HG02973 (cell line): ENCODE results near the gene SH3GL1.
"Not testable (repeated sequence)": the region's sequence is repeated elsewhere in the genome, so short reads cannot be mapped to it uniquely, and the experiment has no call there.

Experiments used
- ATAC-seq: cut with Tn5 transposase; IDR thresholded peaks from one replicate; pipeline ENCODE4 v1.9.1; 2021; ENCODE audit warnings: moderate library complexity; ENCODE audit not compliant: unreplicated experiment

SH3GL1 gene

GRCh38 chr19:4365791-4366665, 34.3 kb downstream of the SH3GL1 start:
- ATAC-seq, result no peak

DNA sequence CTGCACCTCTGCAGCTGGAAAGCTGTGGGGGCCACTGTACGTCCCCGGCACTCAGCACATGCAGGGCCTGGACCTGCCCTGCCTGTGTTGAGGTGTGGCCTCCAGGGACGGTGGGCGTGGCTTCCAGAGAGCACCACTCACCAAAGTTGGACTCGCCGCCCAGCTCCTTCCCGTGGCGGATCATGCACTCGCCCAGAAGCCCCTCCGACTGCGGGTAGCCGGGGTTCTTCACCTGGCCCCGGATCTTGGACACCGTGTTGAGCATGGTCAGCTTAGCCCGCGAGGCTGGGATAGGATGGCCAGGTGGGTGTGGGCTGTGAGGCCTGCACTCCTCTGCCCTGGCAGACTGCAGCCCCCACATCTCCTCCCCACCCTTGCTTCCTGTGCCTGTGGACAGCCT, 35.0 kb downstream of the SH3GL1 start:
- no peak for ATAC-seq

GRCh38 chr19:4363571-4364304, 36.6 kb downstream of the SH3GL1 start:
- ATAC-seq, result no peak

DNA sequence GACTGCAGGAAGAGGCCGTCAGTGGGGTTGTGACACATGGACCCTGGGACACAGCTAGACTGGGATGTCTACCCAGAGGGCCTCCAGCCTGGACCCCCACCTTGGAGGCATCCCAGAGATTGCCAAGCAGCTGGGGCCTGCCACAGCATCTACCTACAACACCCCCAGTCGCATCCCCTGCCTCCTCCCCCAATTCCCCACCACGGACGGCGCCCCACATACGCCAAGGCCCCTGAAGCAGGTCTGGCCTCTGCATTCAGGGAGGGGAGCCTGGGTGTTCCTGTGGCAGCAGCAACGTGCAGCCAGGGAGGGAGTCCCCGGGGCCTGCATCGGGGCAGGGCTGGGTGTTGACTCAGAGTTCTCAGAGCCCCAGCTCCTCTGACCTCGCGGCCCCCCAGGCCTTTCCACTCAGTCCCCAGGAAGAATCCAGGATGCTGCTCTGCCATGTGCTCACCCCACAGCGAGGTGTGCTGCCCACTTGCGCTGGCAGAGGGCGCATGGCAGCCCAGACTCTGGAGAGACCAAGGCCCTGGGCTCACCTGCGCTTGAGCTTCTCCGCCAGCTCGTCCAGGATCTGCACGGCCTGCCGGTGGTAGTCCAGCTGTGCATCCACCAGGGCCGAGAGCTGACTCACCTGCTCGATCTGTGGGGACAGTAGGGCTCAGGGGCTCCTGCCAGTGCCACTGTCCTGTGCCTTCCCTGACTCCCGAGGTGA, 37.4 kb downstream of the SH3GL1 start:
- no peak for ATAC-seq

GRCh38 chr19:4362101-4362828, 38.1 kb downstream of the SH3GL1 start:
- no peak for ATAC-seq

DNA sequence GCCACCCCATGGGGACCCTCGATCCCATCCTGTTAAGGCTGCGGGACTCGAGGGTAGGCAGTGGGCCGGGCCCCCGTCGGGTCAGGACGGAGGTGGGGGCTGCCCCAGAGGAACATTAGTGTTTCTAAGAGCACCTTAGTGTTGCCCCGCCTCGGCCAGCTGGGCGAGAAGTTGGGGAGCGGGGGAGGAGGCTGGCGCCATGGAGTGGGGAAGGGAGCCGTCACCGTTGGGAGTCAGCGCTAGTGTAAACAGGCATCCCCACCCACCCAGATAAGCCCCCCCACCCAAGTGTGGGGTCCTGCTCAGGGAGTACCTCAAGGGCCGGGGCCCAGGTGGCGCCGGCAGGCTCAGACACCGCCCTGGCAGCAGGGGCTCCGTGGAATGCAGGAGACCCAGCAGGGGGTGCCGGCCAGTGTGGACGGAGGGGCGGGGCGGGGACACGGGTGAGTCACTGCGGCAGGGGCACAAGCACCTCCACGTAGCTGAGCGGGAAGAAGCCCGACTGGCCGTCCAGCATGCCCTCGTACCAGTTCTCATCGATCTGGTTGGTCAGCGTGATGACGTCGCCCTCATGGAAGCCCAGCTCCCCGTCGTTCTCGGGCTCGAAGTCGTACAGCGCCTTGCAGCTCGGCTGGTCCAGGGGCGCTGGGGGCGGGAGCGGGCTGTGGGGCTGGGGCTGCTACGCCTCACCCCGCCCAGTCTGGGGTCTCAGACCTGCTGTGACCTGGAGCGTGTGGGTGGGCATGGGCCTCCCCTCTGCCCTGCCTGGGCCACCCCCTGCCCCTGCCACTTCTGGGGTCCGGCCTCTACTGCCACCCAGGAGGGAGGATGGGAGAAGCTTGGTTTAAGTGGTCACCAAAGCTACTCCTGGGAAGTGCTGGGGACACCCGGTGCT, 38.9 kb downstream of the SH3GL1 start:
- ATAC-seq, result no peak

DNA sequence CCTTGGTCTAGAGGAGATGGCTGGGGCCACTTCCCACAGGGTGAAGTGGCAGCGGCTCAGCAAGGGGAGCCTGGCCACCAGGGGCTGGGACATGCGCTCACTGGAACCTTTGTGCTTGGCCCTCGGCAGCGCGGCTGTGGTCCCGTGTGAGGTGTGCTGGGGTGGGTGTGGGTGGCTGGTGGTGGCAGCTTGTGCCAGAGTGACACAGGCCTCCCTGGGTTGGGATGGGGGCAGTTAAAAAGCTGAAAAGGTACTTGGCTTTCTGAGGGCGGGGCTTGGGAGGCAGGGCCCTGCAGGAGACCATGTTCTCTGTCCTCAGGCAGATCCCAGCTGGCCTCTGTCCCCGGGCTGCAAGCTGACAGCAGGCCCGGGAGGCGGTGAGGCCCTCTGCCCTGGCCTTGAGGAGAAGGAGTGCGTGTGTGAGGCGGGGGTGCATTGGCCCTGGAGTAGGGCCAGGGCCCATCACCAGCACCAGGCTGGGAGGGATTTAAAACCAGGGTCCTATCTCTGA, 39.7 kb downstream of the SH3GL1 start:
- no peak for ATAC-seq

DNA sequence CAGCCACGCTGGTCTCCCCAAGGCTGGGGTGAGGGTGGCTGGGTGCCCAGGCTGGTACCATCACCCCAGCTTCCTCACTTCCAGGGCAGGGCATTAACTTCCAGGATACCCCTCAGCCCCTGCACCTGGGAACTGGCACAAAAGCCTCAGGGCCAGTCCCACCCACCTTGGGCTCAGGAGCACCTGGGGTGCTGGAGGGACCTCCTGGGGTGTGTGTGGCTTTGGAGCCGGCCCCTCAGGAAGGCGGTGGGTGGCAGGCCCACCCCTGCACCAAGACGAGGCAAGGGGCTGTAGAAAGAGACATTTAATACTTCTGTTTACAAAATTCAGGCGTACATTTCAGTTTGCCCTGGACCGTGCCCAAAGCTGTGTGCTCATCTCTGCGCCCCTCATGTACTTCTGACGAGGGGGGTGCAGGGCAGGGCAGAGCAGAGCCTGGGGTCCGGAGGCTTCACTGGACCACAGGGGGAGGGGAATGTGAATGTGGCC, 40.2 kb downstream of the SH3GL1 start:
- ATAC-seq, result no peak

- no peak for ATAC-seq
Observed at GRCh38 chr19:4359627-4360000, 40.7 kb downstream of the SH3GL1 start.

DNA sequence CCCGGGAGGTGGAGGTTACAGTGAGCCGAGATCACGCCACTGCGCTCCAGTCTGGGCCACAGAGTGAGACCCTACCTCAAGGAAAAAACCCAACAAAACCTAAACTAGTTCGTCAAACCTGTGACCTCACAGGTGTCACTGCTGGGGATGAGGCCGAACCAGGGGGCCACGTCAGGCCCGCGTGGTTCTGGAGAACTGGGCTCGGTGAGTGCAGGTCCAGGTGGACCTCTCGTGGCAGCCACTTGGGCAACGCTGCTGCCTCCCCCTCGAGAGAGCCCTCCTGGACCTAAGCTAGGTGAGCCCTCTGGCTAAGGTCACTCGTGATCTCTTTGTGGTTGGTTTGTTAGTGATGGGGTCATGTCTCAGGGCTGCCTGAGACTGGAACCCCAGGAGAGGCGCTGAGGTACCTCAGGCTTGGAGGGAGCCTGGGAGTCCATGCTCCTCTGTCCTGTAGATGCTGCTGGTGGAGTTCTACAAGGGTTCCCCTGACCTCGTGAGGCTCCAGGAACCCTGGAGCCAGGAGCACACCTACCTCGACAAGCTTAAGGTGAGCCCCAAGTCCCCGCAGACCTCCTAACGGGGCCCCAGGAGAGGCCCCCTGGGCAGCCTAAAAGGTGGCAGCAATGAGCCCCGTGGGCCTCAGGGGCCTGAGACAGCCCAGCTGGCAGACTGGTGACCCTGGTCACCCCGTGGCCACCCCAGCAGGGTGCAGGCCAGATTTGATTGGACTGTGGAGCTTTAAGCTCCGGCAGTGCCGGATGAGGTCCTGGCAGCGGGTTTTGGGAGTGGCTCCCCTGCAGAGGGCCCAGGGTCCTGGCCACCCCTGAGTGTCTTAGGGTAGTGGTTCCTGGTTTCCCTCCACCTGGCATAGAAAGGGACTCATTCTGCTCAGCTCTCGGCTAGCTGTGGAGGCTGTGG, 41.4 kb downstream of the SH3GL1 start:
- ATAC-seq, result no peak

DNA sequence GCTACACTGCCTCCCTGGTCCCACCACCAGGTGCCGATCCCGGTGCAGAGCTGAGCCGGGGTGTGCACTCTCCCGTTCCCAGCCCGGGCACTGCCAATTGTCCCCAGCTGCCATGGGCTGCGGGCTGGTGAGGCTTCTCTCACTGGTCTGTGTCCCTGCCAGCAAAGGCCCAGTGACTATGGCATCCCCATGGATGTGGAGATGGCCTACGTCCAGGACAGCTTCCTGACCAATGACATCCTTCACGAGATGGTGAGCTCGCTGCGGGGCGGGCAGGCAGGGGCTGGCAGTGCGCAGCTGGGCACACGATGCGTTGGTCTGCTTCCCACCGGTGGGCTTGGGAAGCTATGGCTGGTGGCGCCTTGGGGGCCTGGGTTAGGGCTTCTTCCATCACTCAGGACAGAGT, 42.4 kb downstream of the SH3GL1 start:
- no peak for ATAC-seq

- ATAC-seq, result no peak
Observed at GRCh38 chr19:4357095-4357797, 43.1 kb downstream of the SH3GL1 start.

GRCh38 chr19:4354897-4355296, 45.5 kb downstream of the SH3GL1 start:
- no peak for ATAC-seq

GRCh38 chr19:4354282-4354681, 46.1 kb downstream of the SH3GL1 start:
- ATAC-seq, result no peak

DNA sequence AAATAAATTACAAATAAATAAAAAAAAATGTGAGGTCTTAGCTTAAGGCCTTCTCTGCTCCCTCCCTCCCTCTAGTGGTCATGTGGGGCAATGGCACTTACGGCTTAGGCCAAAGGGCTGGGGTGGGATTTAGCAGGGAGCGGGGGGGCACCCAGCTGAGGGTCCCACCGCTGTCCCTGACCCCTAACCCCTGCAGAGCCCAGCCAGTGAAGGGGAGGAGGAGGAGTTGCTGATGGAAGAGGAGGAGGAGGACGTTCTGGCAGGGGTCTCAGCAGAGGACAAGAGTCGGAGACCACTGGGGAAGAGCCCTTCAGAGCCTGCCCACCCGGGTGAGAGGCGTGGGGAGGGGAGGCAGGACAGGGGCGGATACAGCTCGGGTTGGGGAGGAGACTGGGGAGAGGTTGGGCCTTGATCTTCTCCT, 47.6 kb downstream of the SH3GL1 start:
- no peak for ATAC-seq

DNA sequence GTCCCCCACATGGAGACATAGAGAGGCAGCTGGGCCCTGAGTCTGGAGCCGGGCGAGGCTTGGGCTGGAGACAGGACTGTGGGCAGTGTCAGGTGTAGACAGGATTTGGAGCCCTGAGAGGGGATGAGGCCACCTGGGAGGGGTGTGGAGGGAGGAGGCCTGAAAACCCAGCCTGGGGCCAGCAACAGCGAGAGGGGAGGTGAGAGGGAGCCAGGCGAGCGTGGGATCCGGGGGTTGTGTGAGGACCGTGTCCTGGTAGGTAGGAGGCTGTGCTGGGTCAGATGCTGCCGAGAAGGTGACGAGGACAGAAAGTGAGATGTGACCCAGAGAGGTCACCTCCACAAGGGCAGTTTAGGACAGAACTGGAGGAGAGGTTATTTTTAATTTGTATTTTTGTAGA, 49.6 kb downstream of the SH3GL1 start:
- no peak for ATAC-seq

GRCh38 chr19:4350111-4350510, 50.2 kb downstream of the SH3GL1 start:
- no peak for ATAC-seq

GRCh38 chr19:4349225-4349624, 51.1 kb downstream of the SH3GL1 start:
- not testable (repeated sequence) for ATAC-seq
